Hepatocyte (in vitro differentiated cells): Measurements from ENCODE around the gene UBXN11. TPM values are rescaled to one million over a fixed set of nuclear protein-coding genes. Genes with fewer than 3 reads are reported as not detected.

ENCODE experiments used
- DNase-seq: peaks from one replicate; pipeline ENCODE4 v3.0.0-alpha.2; 2016; ENCODE audit warnings: low spot score
- H2AFZ ChIP-seq: fragments of 200-600 bp; sonication (generic); 2 replicates; pipeline ENCODE4 v1.6.0; 2016; ENCODE audit warnings: antibody characterized with exemption, mild to moderate bottlenecking
- H3K27ac ChIP-seq: fragments of 200-600 bp; sonication (generic); 2 replicates; pipeline ENCODE4 v1.5.1; 2016; ENCODE audit warnings: mild to moderate bottlenecking
- H3K27me3 ChIP-seq: fragments of 200-600 bp; sonication (generic); 2 replicates; pipeline ENCODE4 v1.6.1; 2016
- H3K36me3 ChIP-seq: fragments of 200-600 bp; sonication (generic); replicated peaks from 2 replicates; pipeline ENCODE4 v1.5.1; 2016; ENCODE audit warnings: low read depth; ENCODE audit not compliant: insufficient read depth
- H3K4me1 ChIP-seq: fragments of 200-600 bp; sonication (generic); 2 replicates; pipeline ENCODE4 v1.5.1; 2016; ENCODE audit warnings: mild to moderate bottlenecking, moderate library complexity; ENCODE audit not compliant: insufficient read depth
- H3K4me2 ChIP-seq: fragments of 200-600 bp; sonication (generic); 2 replicates; pipeline ENCODE4 v1.6.0; 2016
- H3K4me3 ChIP-seq: fragments of 200-600 bp; sonication (generic); 2 replicates; pipeline ENCODE4 v1.5.1; 2016; ENCODE audit warnings: mild to moderate bottlenecking
- H3K79me2 ChIP-seq: fragments of 200-600 bp; sonication (generic); 2 replicates; pipeline ENCODE4 v1.6.0; 2017; ENCODE audit warnings: mild to moderate bottlenecking
- H3K9me2 ChIP-seq: fragments of 200-600 bp; sonication (generic); replicated peaks from 2 replicates; pipeline ENCODE4 v1.6.0; 2017; ENCODE audit warnings: mild to moderate bottlenecking; ENCODE audit not compliant: insufficient read depth
- H3K9me3 ChIP-seq: fragments of 200-600 bp; sonication (generic); 2 replicates; pipeline ENCODE4 v1.5.1; 2016; ENCODE audit warnings: low read depth, mild to moderate bottlenecking
- H4K20me1 ChIP-seq: fragments of 200-600 bp; sonication (generic); 2 replicates; pipeline ENCODE4 v1.6.0; 2016; ENCODE audit warnings: mild to moderate bottlenecking; ENCODE audit not compliant: insufficient read depth, poor library complexity, severe bottlenecking
- EZH2 ChIP-seq: fragments of 200-600 bp; sonication (generic); IDR thresholded peaks from 2 replicates; pipeline ENCODE4 v1.6.1; 2016; ENCODE audit warnings: antibody characterized with exemption, mild to moderate bottlenecking, borderline replicate concordance
- EZH2phosphoT487 ChIP-seq: fragments of 200-600 bp; sonication (generic); IDR thresholded peaks from one replicate; pipeline ENCODE4 v1.6.1; 2018; ENCODE audit warnings: antibody characterized with exemption, mild to moderate bottlenecking, low read depth, moderate library complexity; ENCODE audit not compliant: unreplicated experiment, severe bottlenecking
- WGBS: methylation state at CpG from one replicate; pipeline ENCODE4 v1.1.6; 2016; ENCODE audit warnings: low lambda C conversion rate; ENCODE audit errors: missing lambda C conversion rate; 5-methylcytosine and 5-hydroxymethylcytosine counted together
- polyA plus RNA-seq: library from polyadenylated mRNA; unstranded; fragments of >200 nt; fragmentation: Nextera tagmentation; extraction: Ambion mirVana; gene quantifications from 2 replicates; pipeline ENCODE4 v1.2.1, GENCODE V29; 2016
- total RNA-seq: library from RNA; depleted of rRNA; stranded (reverse); fragments of >200 nt; gene quantifications from 2 replicates; pipeline ENCODE4 v1.2.3, GENCODE V29; 2014
- TF ChIP-seq, protein P1 (sequence below): fragments of 200-600 bp; sonication (generic); IDR thresholded peaks from 2 replicates; pipeline ENCODE4 v1.5.1; 2016; ENCODE audit warnings: antibody characterized with exemption, mild to moderate bottlenecking; ENCODE audit not compliant: poor library complexity

UBXN11 gene
- total and polyA plus RNA-seq, 2 experiments from 2014 or later, result 3.1 to 17.1 TPM

DNA sequence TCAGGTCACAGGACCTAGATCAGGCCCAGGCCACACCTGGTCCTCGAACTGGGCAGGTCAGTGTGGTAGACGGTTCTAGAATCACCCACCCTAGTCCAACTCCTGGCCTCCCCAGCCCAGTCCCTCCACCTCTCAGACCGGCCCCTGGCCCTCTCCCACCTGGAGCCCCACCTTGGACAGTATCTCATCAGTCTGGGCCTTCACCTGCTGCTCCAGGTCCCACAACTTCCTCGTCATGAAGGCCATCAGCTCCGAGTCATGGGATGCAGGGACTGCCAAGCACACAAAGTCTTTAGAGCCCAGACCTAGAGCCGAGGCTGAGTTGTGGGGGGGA is 8.7 kb downstream of the UBXN11 start:
- WGBS, result 78% methylated on average over 6 of the region's 6 CpGs
- Histone ChIP-seq H3K9me3 (no peaks in the 10 kb centered on the region), H3K4me1 (no peaks in the 10 kb centered on the region)

DNA sequence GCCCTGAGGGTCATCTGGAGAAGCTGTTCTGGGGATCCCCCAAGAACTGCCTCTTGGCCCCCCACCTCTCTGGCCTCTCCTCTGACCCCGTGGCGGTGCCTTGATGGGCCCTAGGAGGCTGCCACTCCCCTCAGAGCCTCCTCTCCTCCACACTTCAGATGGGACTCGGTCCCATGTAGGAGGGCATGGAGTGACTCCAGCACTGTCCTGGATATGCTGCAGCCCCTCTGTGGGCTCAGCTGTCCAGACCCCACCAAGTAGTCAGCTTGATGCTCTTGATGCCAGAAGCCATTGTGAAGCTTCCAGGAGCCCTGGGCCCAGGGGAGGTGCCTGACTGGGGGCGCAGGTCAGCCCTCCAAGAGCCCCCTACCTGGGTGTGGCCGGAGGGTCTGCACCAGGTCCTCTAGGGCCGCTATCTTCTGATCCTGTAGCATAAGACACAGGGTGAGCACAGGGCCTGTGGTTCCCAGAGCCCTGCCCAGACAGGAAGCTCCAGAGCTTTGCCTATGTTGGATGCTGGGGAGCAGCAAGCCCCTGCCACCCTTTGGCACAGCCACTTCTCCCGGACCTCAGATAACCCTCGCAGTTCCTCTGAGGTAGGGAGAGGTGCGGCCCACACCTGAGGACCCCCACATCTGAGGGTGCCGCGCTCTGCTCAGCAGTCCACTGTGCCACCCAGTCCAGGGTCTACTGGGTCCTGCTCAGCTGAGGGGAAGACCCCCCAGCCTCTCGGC is 9.2 kb downstream of the UBXN11 start:
- WGBS, result 96% methylated on average over 11 of the region's 12 CpGs
- TF ChIP-seq, protein P1, sequence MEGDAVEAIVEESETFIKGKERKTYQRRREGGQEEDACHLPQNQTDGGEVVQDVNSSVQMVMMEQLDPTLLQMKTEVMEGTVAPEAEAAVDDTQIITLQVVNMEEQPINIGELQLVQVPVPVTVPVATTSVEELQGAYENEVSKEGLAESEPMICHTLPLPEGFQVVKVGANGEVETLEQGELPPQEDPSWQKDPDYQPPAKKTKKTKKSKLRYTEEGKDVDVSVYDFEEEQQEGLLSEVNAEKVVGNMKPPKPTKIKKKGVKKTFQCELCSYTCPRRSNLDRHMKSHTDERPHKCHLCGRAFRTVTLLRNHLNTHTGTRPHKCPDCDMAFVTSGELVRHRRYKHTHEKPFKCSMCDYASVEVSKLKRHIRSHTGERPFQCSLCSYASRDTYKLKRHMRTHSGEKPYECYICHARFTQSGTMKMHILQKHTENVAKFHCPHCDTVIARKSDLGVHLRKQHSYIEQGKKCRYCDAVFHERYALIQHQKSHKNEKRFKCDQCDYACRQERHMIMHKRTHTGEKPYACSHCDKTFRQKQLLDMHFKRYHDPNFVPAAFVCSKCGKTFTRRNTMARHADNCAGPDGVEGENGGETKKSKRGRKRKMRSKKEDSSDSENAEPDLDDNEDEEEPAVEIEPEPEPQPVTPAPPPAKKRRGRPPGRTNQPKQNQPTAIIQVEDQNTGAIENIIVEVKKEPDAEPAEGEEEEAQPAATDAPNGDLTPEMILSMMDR, result no peak
- TF ChIP-seq EZH2phosphoT487 (no peak), EZH2 (no peak)
- Histone ChIP-seq H3K36me3 (no peaks in the 10 kb centered on the region), H3K79me2 (no peaks in the 10 kb centered on the region), H3K9me2 (no peaks in the 10 kb centered on the region), H3K27ac (no peak overlapping the region), H3K4me1 (no peaks in the 10 kb centered on the region), H2AFZ (no peak overlapping the region), H3K4me2 (no peak overlapping the region), H4K20me1 (no peaks in the 10 kb centered on the region), H3K4me3 (no peak overlapping the region), H3K27me3 (no peaks in the 10 kb centered on the region), H3K9me3 (no peaks in the 10 kb centered on the region)
- no peak for DNase-seq

More for the DNA sequence above, 8.7 kb downstream of the UBXN11 start:
- TF ChIP-seq EZH2, result no peak
- TF ChIP-seq, protein P1, result no peak
- no peak for TF ChIP-seq EZH2phosphoT487
- Histone ChIP-seq H3K79me2 (no peaks in the 10 kb centered on the region), H3K4me2 (no peak overlapping the region), H3K27me3 (no peaks in the 10 kb centered on the region), H3K9me2 (no peaks in the 10 kb centered on the region), H4K20me1 (no peaks in the 10 kb centered on the region), H3K4me3 (no peak overlapping the region), H3K36me3 (no peaks in the 10 kb centered on the region), H2AFZ (no peak overlapping the region), H3K27ac (no peak overlapping the region)
- no peak for DNase-seq

DNA sequence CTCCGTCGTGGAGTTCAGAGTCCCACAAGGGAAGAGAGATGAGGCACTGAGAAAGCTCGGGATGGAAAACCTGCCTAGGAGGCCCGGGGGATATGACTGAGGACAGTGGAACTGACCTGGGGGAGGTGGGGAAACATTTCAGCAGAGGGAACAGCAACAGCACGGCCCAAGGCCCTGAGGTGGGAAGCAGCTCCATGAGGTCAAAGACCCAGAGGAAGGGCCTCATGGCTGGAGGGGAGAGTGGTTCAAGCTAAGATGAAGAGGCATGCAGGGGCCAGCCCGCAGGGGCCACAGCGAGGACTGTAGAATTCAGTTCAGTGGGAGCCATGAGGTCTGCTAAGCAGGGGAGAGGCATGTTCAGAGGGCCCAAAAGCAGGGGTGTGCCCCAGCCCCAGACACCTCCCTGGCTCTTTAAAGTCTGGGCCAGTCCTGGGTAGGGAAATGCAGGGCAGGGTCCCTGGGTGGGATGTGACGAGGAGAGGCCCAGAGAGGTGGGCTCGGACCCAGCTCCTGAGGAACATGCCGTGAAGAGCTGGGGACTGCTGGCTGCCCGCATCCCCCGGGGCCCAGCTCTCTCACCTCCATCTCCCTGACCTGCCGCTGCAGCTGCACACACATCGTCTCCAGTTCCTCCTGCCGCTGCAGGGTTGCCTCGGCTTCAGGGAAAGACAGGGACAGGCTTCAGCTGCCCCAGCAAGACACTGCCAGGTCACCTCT is 9.9 kb downstream of the UBXN11 start:
- 88% methylated on average over 14 of the region's 16 CpGs for WGBS
- Histone ChIP-seq H3K9me2 (no peaks in the 10 kb centered on the region), H3K4me1 (no peaks in the 10 kb centered on the region), H3K79me2 (no peaks in the 10 kb centered on the region), H3K4me3 (no peak overlapping the region), H3K4me2 (no peak overlapping the region), H3K36me3 (no peaks in the 10 kb centered on the region), H3K27me3 (no peaks in the 10 kb centered on the region), H4K20me1 (no peaks in the 10 kb centered on the region), H2AFZ (no peak overlapping the region), H3K27ac (no peak overlapping the region), H3K9me3 (no peaks in the 10 kb centered on the region)
- no peak for DNase-seq
- TF ChIP-seq, protein P1, result no peak
- TF ChIP-seq EZH2 (no peak), EZH2phosphoT487 (no peak)
